Sigmoid colon (tissue), 7 donors: ENCODE measurements around the gene MAP3K15. TPM values are rescaled to one million over a fixed set of nuclear protein-coding genes. Genes with fewer than 3 reads are reported as not detected.

Experiments used
- DNase-seq: peaks from one replicate; pipeline ENCODE4 v3.0.0-alpha.2; 2019
- H3K27ac ChIP-seq, 4 donors: fragments of 200-600 bp; sonication (generic); one replicate each; pipeline ENCODE4 v1.5.1; 2016 to 2019; ENCODE audit warnings: mild to moderate bottlenecking in 1 of 4
- H3K27me3 ChIP-seq, 3 donors: fragments of 200-600 bp; sonication (generic); one replicate each; pipeline ENCODE4 v1.5.1; 2019; ENCODE audit warnings: mild to moderate bottlenecking in 1 of 3
- H3K36me3 ChIP-seq, 4 donors: fragments of 200-600 bp; sonication (generic); one replicate each; pipeline ENCODE4 v1.5.1; 2016 to 2019
- H3K4me1 ChIP-seq, 4 donors: fragments of 200-600 bp; sonication (generic); one replicate each; pipeline ENCODE4 v1.5.1; 2017 to 2019
- H3K4me3 ChIP-seq, 4 donors: fragments of 200-600 bp; sonication (generic); one replicate each; pipeline ENCODE4 v1.5.1; 2017 to 2019; ENCODE audit warnings: mild to moderate bottlenecking in 2 of 4, moderate library complexity in 1 of 4
- H3K9me3 ChIP-seq, 4 donors: fragments of 200-600 bp in 3 of 4; sonication (generic) in 3 of 4; one replicate each; pipeline versions ENCODE4 v1.5.1 to v1.6.1; 2013 to 2019
- CTCF ChIP-seq, 4 experiments: fragments of 450-650 bp in 3 of 4; fragments of 200-600 bp in 1 of 4; IDR thresholded peaks; one replicate each; pipeline ENCODE4 v1.5.1; 2016 to 2019; ENCODE audit warnings: antibody characterized with exemption in 4 of 4, mild to moderate bottlenecking in 3 of 4, moderate library complexity in 2 of 4
- EP300 ChIP-seq, 4 donors: sonication (generic); formaldehyde crosslinking; IDR thresholded peaks; one replicate each; pipeline ENCODE4 v1.6.1; 2017; ENCODE audit warnings: antibody characterized with exemption in 4 of 4
- POLR2A ChIP-seq, 2 donors: fragments of 450-650 bp; IDR thresholded peaks; one replicate each; pipeline ENCODE4 v1.6.1; 2016; ENCODE audit warnings: antibody characterized with exemption in 2 of 2, mild to moderate bottlenecking in 2 of 2, moderate library complexity in 2 of 2
- POLR2AphosphoS5 ChIP-seq, 4 donors: sonication (generic); formaldehyde crosslinking; IDR thresholded peaks; one replicate each; pipeline ENCODE4 v1.6.1; 2017; ENCODE audit warnings: antibody characterized with exemption in 4 of 4
- WGBS, 2 donors: extraction: QIAGEN DNeasy Blood & Tissue Kit; methylation state at CpG; one replicate each; pipeline ENCODE4 v1.1.7; 2013; 5-methylcytosine and 5-hydroxymethylcytosine counted together
- intact Hi-C: fragments of 100-400 bp; cut with DNase I; formaldehyde crosslinking; loops from one replicate; pipeline ENCODE4 v1.15.1; 2023
- polyA plus RNA-seq, 3 donors: library from polyadenylated mRNA; stranded (reverse); fragments of 200-250 nt; gene quantifications; one replicate each; pipeline ENCODE4 v1.2.3, GENCODE V29; 2013
- total RNA-seq, 4 donors: library from RNA; depleted of rRNA; stranded (reverse); fragments of >200 nt; gene quantifications; one replicate each; pipeline ENCODE4 v1.1.0, GENCODE V29; 2016
- donor health status: healthy with polysubstance abuse.
- donor health status: Bipolar disorder and iron deficiency.
- donor health status: healthy.

Gene MAP3K15
- total and polyA plus RNA-seq, 7 donors, result 0.14 to 0.69 (median 0.15) TPM; not detected in 4

DNA sequence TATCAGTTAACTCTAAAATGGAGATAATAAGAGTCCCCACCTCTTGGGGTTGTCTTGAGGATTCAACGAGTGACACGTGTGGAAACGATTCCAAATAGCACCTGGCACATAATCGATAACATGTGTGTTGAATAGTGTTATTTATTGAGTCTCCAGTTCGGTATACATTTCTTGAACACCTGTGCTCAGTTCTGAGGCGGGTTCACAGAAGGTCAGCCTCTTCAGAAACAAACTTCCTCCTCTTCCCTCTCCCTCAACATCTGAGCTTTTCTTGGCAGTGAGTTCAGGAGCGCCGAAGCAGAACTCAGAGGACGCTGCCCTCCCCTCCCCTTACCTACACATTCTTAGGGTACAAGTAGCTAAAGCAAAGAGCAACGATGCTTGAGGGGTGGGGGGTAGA lies 170.6 kb downstream of the MAP3K15 start:
- Histone ChIP-seq H3K4me1 (peaks cover 0 to 14% (median 9%) of the 10 kb centered on the region in 4 donors), H3K9me3 (no peaks in the 10 kb centered on the region), H3K4me3 (peak overlapping the region; percentile 66 to 74 (median 70)), H3K27ac (peak overlapping the region; percentile 83 to 95 (median 92)), H3K27me3 (no peaks in the 10 kb centered on the region), H3K36me3 (peaks cover 0 to 2% (median 0%) of the 10 kb centered on the region in 4 donors)
- no peak for DNase-seq
- 1 to 4% methylated on average over 10 of the region's 10 CpGs for WGBS, 2 donors
- TF ChIP-seq POLR2A (IDR thresholded peaks at IDR 0.05) (no peak), EP300 (IDR thresholded peaks at IDR 0.05) (no peak), POLR2AphosphoS5 (IDR thresholded peaks at IDR 0.05) (no peak), CTCF (IDR thresholded peaks at IDR 0.05) (no peak)
- intact Hi-C loops, result loop anchor here (10.0 kb wide), 3 partner anchors 360 to 670 kb away; partner anchors contain the start of genes PHKA2 and RS1

- DNase-seq, result peak; percentile 96
- Histone ChIP-seq H3K4me1 (peaks cover 0 to 14% (median 9%) of the 10 kb centered on the region in 4 donors), H3K36me3 (no peaks in the 10 kb centered on the region), H3K27me3 (no peaks in the 10 kb centered on the region), H3K4me3 (peak within 1 kb of the TSS; percentile 66 to 74 (median 70)), H3K27ac (peak within 1 kb of the TSS; percentile 83 to 95 (median 92)), H3K9me3 (no peaks in the 10 kb centered on the region)
- WGBS, 2 donors, result 0% methylated on average over 81 of the region's 81 CpGs
- intact Hi-C loops, result loop anchor here (10.0 kb wide), 3 partner anchors 359 to 669 kb away; partner anchors contain the start of genes PHKA2 and RS1
- TF ChIP-seq POLR2AphosphoS5 (IDR thresholded peaks at IDR 0.05), result peak; percentile 66 to 78 (median 74)
- peak; percentile 4 to 39 for TF ChIP-seq POLR2A (IDR thresholded peaks at IDR 0.05)
- TF ChIP-seq EP300 (IDR thresholded peaks at IDR 0.05), result peak in 1 of 4 donors; percentile 60
- no peak for TF ChIP-seq CTCF (IDR thresholded peaks at IDR 0.05)
These were observed 171.5 kb downstream of the MAP3K15 start, which contains the start of gene PDHA1 for GRCh38 chrX:19343535-19344408. Gene PDHA1, plus strand, starts transcription at chrX:19343927. Its CDS starts 111 bp downstream, at chrX:19344038.

DNA sequence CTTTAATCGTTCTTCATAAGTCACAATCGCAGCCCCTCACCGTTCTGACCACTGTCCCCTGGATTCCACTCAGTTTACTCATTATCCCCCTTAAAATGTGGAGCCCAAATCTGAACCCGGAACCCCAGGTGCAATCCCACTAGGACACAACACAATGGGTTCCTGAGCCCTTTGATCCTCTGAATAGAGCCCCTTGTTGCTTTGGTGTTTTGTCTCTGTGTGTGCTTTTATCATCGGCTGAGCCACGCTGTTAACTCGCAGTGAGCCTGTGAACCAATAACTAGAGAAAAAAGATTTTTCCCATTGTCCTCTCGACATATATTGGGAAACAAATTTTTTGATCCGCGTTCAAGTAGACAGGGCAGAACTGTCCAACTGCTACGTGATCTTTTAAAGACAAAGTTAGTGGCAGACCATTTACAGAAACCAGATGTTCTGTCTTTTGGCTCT lies 172.2 kb downstream of the MAP3K15 start:
- H3K4me3 ChIP-seq, result peak overlapping the region; percentile 7 to 74 (median 69)
- intact Hi-C loops, result loop anchor here (10.0 kb wide), 3 partner anchors 358 to 668 kb away; partner anchors contain the start of genes PHKA2 and RS1
- no peaks in the 10 kb centered on the region for H3K36me3 ChIP-seq
- 32 to 36% methylated on average over 11 of the region's 11 CpGs for WGBS, 2 donors
- peaks cover 0 to 14% (median 9%) of the 10 kb centered on the region in 4 donors for H3K4me1 ChIP-seq
- H3K27me3 ChIP-seq, result no peaks in the 10 kb centered on the region
- DNase-seq, result no peak
- TF ChIP-seq EP300 (IDR thresholded peaks at IDR 0.05), result no peak
- no peak for TF ChIP-seq CTCF (IDR thresholded peaks at IDR 0.05)
- TF ChIP-seq POLR2A (IDR thresholded peaks at IDR 0.05), result no peak
- no peak for TF ChIP-seq POLR2AphosphoS5 (IDR thresholded peaks at IDR 0.05)
- H3K9me3 ChIP-seq, result no peaks in the 10 kb centered on the region
- peak overlapping the region; percentile 83 to 95 (median 92) for H3K27ac ChIP-seq

DNA sequence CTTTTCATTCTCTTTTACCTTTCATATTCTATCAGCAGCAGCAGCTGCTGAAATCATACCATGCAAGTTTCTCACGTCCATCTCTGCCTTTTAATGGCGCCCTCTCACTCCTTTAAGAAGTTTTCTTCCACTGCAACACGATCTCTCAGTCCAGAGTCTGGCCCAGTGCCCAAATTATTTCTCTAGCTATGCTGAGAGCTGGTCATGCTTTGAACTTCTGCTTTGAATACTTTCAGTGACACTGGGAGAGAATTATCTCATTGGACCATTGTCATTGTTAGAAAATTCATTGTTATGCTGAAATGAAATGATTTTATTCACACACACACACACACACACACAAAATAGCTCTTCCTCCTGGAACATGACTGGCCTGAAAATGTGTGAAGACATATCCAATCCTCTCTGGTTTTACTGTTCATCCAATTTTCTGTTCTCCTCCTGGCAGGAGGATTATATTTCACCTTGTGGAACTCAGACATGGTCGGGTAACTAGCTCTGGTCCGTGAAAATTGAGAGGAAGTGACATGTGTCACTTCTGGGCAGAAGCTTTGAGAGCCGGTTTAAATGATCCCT lies 172.9 kb downstream of the MAP3K15 start:
- H3K9me3 ChIP-seq, result no peaks in the 10 kb centered on the region
- no peaks in the 10 kb centered on the region for H3K27me3 ChIP-seq
- no peaks in the 10 kb centered on the region for H3K36me3 ChIP-seq
- peaks cover 0 to 14% (median 9%) of the 10 kb centered on the region in 4 donors for H3K4me1 ChIP-seq
- DNase-seq, result no peak
- TF ChIP-seq CTCF (IDR thresholded peaks at IDR 0.05) (no peak), EP300 (IDR thresholded peaks at IDR 0.05) (no peak), POLR2AphosphoS5 (IDR thresholded peaks at IDR 0.05) (no peak), POLR2A (IDR thresholded peaks at IDR 0.05) (no peak)
- intact Hi-C loops, result loop anchor here (10.0 kb wide), 3 partner anchors 358 to 668 kb away; partner anchors contain the start of genes PHKA2 and RS1
- peak overlapping the region; percentile 83 to 95 (median 92) for H3K27ac ChIP-seq
- H3K4me3 ChIP-seq, result no peak overlapping the region
- 58 to 71% methylated on average over 6 of the region's 6 CpGs for WGBS, 2 donors
